HCT116 (cell line): ENCODE results near the gene RNU5B-1. TPM values are rescaled to one million over a fixed set of nuclear protein-coding genes. Genes with fewer than 3 reads are reported as not detected.

Source experiments
- ATAC-seq: fragments of 200-7000 bp; cut with Tn5 transposase; 2 replicates; pipeline ENCODE4 v1.9.1; 2020; ENCODE audit warnings: mild to moderate bottlenecking, moderate library complexity
- BruUV-seq: library from RNA; stranded (reverse); fragments of 400-500 nt; replicated peaks from 2 replicates; lab custom pipeline; 2021; lab: Mats Ljungman, UMichigan
- CTCF ChIA-PET: fragments of 300-600 bp; sonication (Branson Sonifier 250); formaldehyde crosslinking; loops from one replicate; lab custom pipeline; 2021; ENCODE audit warnings: antibody characterized with exemption; lab: Charles Lee
- POLR2A ChIA-PET: fragments of 300-600, 350-600 bp; sonication (Branson Sonifier 250); formaldehyde crosslinking; loops from one replicate; lab custom pipeline; 2021; ENCODE audit warnings: antibody characterized with exemption; lab: Charles Lee
- RAD21 ChIA-PET, 2 experiments: fragments of 300-600 bp; sonication (Branson Sonifier 250); formaldehyde crosslinking; loops; one replicate each; lab custom pipeline; 2023; ENCODE audit warnings: low total read pairs in 2 of 2; ENCODE audit not compliant: uncharacterized antibody in 2 of 2, unreplicated experiment in 2 of 2, low non-redundant PET in 1 of 2; lab: Charles Lee
- DNase-seq: peaks from one replicate; pipeline ENCODE4 v3.0.0-alpha.2; 2010; ENCODE audit warnings: low read depth, low spot score
- H2AFZ ChIP-seq: fragments of 200-600 bp; shearing (Covaris generic), sonication (generic); 2 replicates; pipeline ENCODE4 v1.6.1; 2017; ENCODE audit warnings: low read depth, mixed run types, mixed read lengths, antibody characterized with exemption, low read length; ENCODE audit not compliant: poor library complexity, severe bottlenecking
- H3K27ac ChIP-seq: 2 replicates; pipeline ENCODE4 v1.5.1; 2012; ENCODE audit warnings: low read depth, low read length
- H3K27me3 ChIP-seq: fragments of 200-600 bp; sonication (generic); 2 replicates; pipeline ENCODE4 v1.6.1; 2016; ENCODE audit warnings: mixed run types, low read length, mixed read lengths; ENCODE audit not compliant: insufficient read depth
- H3K36me3 ChIP-seq, 2 experiments: fragments of 200-500 bp in 1 of 2; fragments of 200-600 bp in 1 of 2; sonication (Bioruptor generic) in 1 of 2; sonication (generic) in 1 of 2; 2 replicates each; pipeline versions ENCODE4 v1.5.1 to v1.6.1; 2014 to 2016; ENCODE audit warnings: low read length in 2 of 2, inconsistent platforms in 1 of 2, mixed read lengths in 1 of 2, mixed run types in 1 of 2; ENCODE audit not compliant: insufficient read depth in 2 of 2, control insufficient read depth in 1 of 2
- H3K4me1 ChIP-seq, 2 experiments: fragments of 200-600 bp in 1 of 2; sonication (generic) in 1 of 2; 2 replicates each; pipeline versions ENCODE4 v1.5.1 to v1.6.1; 2012 to 2017; ENCODE audit warnings: low read length in 2 of 2, inconsistent platforms in 1 of 2, mild to moderate bottlenecking in 1 of 2, mixed read lengths in 1 of 2, mixed run types in 1 of 2, moderate library complexity in 1 of 2; ENCODE audit not compliant: insufficient read depth in 2 of 2, control insufficient read depth in 1 of 2
- H3K4me2 ChIP-seq: fragments of 200-600 bp; sonication (generic); 2 replicates; pipeline ENCODE4 v1.6.1; 2017; ENCODE audit warnings: mixed run types, low read length, mixed read lengths
- H3K4me3 ChIP-seq, 2 experiments: fragments of 200-600 bp in 1 of 2; sonication (generic) in 1 of 2; replicated peaks in 1 of 2; 2 replicates each; pipeline ENCODE4 v1.5.1; 2011 to 2016; ENCODE audit warnings: low read length in 2 of 2, control low read depth in 1 of 2, low read depth in 1 of 2, mild to moderate bottlenecking in 1 of 2, mixed read lengths in 1 of 2, mixed run types in 1 of 2
- H3K79me2 ChIP-seq: fragments of 200-600 bp; sonication (generic); 2 replicates; pipeline ENCODE4 v1.6.1; 2017; ENCODE audit warnings: mild to moderate bottlenecking, mixed run types, low read length, moderate library complexity, mixed read lengths; ENCODE audit not compliant: insufficient read depth
- H3K9ac ChIP-seq: fragments of 200-600 bp; sonication (generic); 2 replicates; pipeline ENCODE4 v1.6.1; 2016; ENCODE audit warnings: low read length, mixed read lengths
- H3K9me2 ChIP-seq: fragments of 200-600 bp; sonication (generic), shearing (Covaris generic); 2 replicates; pipeline ENCODE4 v1.6.1; 2017; ENCODE audit warnings: mixed run types, mild to moderate bottlenecking, moderate library complexity; ENCODE audit not compliant: insufficient read depth
- H3K9me3 ChIP-seq, 2 experiments: fragments of 200-500 bp in 1 of 2; fragments of 200-600 bp in 1 of 2; sonication (Bioruptor generic) in 1 of 2; sonication (generic) in 1 of 2; 2 replicates each; pipeline ENCODE4 v1.6.1; 2014 to 2017; ENCODE audit warnings: low read length in 2 of 2, mixed read lengths in 2 of 2, inconsistent platforms in 1 of 2, low read depth in 1 of 2, mild to moderate bottlenecking in 1 of 2, mixed run types in 1 of 2, moderate library complexity in 1 of 2; ENCODE audit not compliant: control insufficient read depth in 1 of 2, insufficient read depth in 1 of 2
- H4K20me1 ChIP-seq: fragments of 200-600 bp; sonication (generic), shearing (Covaris generic); 2 replicates; pipeline ENCODE4 v1.6.1; 2017; ENCODE audit warnings: mixed run types, mild to moderate bottlenecking, moderate library complexity; ENCODE audit not compliant: insufficient read depth
- CBX3 ChIP-seq: IDR thresholded peaks from 2 replicates; pipeline ENCODE4 v1.6.1; 2012; ENCODE audit warnings: low read depth
- CTCF ChIP-seq, 3 experiments: fragments of 200-600 bp in 1 of 3; sonication (generic) in 1 of 3; IDR thresholded peaks in 2 of 3; conservative IDR thresholded peaks in 1 of 3; 2 replicates each; pipeline ENCODE4 v1.5.1; 2012 to 2017; ENCODE audit warnings: low read depth in 2 of 3, low read length in 2 of 3, antibody characterized with exemption in 1 of 3, borderline replicate concordance in 1 of 3, control low read depth in 1 of 3, mild to moderate bottlenecking in 1 of 3, mixed read lengths in 1 of 3, mixed run types in 1 of 3, moderate library complexity in 1 of 3; ENCODE audit not compliant: insufficient read depth in 1 of 3
- ELF1 ChIP-seq: IDR thresholded peaks from 2 replicates; pipeline ENCODE4 v1.6.1; 2012; ENCODE audit warnings: low read depth, borderline replicate concordance
- EZH2 ChIP-seq: fragments of 200-600 bp; sonication (generic); IDR thresholded peaks from 2 replicates; pipeline ENCODE4 v1.6.1; 2017; ENCODE audit warnings: antibody characterized with exemption, mixed run types
- FOSL1 ChIP-seq: IDR thresholded peaks from 2 replicates; pipeline ENCODE4 v1.6.1; 2012; ENCODE audit warnings: low read depth
- MAX ChIP-seq: IDR thresholded peaks from 2 replicates; pipeline ENCODE4 v1.6.1; 2012
- RAD21 ChIP-seq: IDR thresholded peaks from 2 replicates; pipeline ENCODE4 v1.6.1; 2012; ENCODE audit warnings: low read depth, mild to moderate bottlenecking
- REST ChIP-seq: IDR thresholded peaks from 2 replicates; pipeline ENCODE4 v1.6.1; 2012; ENCODE audit warnings: low read depth
- SIN3A ChIP-seq: IDR thresholded peaks from 2 replicates; pipeline ENCODE4 v1.6.1; 2012; ENCODE audit warnings: low read depth
- SP1 ChIP-seq: IDR thresholded peaks from 2 replicates; pipeline ENCODE4 v1.6.1; 2012; ENCODE audit warnings: low read depth
- SRF ChIP-seq: IDR thresholded peaks from 2 replicates; pipeline ENCODE4 v1.6.1; 2012; ENCODE audit warnings: low read depth
- ZBTB33 ChIP-seq: IDR thresholded peaks from 2 replicates; pipeline ENCODE4 v1.6.1; 2011; ENCODE audit warnings: mild to moderate bottlenecking, low read length, moderate library complexity; ENCODE audit not compliant: insufficient replicate concordance; ENCODE audit errors: extremely low read depth
- ZFX ChIP-seq: fragments of 450-650 bp; IDR thresholded peaks from 2 replicates; pipeline ENCODE4 v1.6.1; 2017
- intact Hi-C: fragments of 100-400 bp; cut with micrococcal nuclease; formaldehyde crosslinking; loops from 2 replicates; pipeline ENCODE4 v1.10.0; 2022
- total RNA-seq: library from RNA; stranded (reverse); gene quantifications from one replicate; pipeline ENCODE4 v1.2.1, GENCODE V29; 2021; ENCODE audit not compliant: unreplicated experiment

RNU5B-1 gene
- total RNA-seq, 1 experiment from 2014 or later = not detected

GRCh38 chr15:65328506-65329287, 24.2 kb downstream of the RNU5B-1 start:
- Histone ChIP-seq H3K36me3 (no peaks in the 10 kb centered on the region), H3K27ac (no peak overlapping the region), H3K4me1 (no peaks in the 10 kb centered on the region), H3K79me2 (no peaks in the 10 kb centered on the region), H3K9me3 (no peaks in the 10 kb centered on the region), H3K4me3 (no peak overlapping the region), H3K9ac (no peak overlapping the region), H3K9me2 (no peaks in the 10 kb centered on the region), H3K4me2 (no peak overlapping the region)
- no peak for DNase-seq
- TF ChIP-seq ZBTB33 = no peak
- TF ChIP-seq MAX = no peak
- no peak for TF ChIP-seq ZFX
- TF ChIP-seq SP1 = no peak
- no peak for TF ChIP-seq EZH2
- no peak for TF ChIP-seq SIN3A
- no peak for TF ChIP-seq CBX3
- TF ChIP-seq SRF = no peak
- TF ChIP-seq CTCF (IDR thresholded peaks at IDR 0.05 in 2 of 3, conservative IDR thresholded peaks at IDR 0.05 in 1 of 3; ENCODE audit: borderline replicate concordance in 1 of 3, insufficient read depth in 1 of 3, low read depth in 2 of 3, low read length in 2 of 3) = no peak
- no peak for TF ChIP-seq REST
- TF ChIP-seq RAD21 = no peak
- no peak for TF ChIP-seq FOSL1
- TF ChIP-seq ELF1 = no peak
- TF ChIP-seq, all 23 proteins: peak for 0
- Histone ChIP-seq H3K27me3 (no peaks in the 10 kb centered on the region), H4K20me1 (no peaks in the 10 kb centered on the region), H2AFZ (no peak overlapping the region)
- no TSS peak for BruUV-seq
- intact Hi-C loops = no loop called here
- no peak for ATAC-seq
- CTCF ChIA-PET = no interaction called here
- RAD21 ChIA-PET = no interaction called here
- POLR2A ChIA-PET = interaction anchor here (0.9 kb wide), 1 partner anchor 10 kb away, joined by 4 read pairs; no protein-coding TSS in a partner anchor
